Right renal cortex interstitium (tissue), 3 donors: ENCODE results near the gene ANTXR1. TPM values are rescaled to one million over a fixed set of nuclear protein-coding genes. Genes with fewer than 3 reads are reported as not detected.
"Not testable (repeated sequence)": the region's sequence is repeated elsewhere in the genome, so short reads cannot be mapped to it uniquely, and the experiment has no call there.

Source experiments
- DNase-seq, 3 donors: peaks; one replicate each; pipeline ENCODE4 v3.0.0-alpha.2; 2013; ENCODE audit warnings: low read depth in 3 of 3, low spot score in 2 of 3
- polyA plus RNA-seq, 3 donors: library from polyadenylated mRNA; unstranded; fragments of 120-200 nt; gene quantifications; one replicate each; pipeline ENCODE4 v1.2.1, GENCODE V29; 2013; ENCODE audit not compliant: insufficient read length in 3 of 3

Gene ANTXR1
- polyA plus RNA-seq, 3 donors: 79.0 to 90.0 (median 86.1) TPM

DNA sequence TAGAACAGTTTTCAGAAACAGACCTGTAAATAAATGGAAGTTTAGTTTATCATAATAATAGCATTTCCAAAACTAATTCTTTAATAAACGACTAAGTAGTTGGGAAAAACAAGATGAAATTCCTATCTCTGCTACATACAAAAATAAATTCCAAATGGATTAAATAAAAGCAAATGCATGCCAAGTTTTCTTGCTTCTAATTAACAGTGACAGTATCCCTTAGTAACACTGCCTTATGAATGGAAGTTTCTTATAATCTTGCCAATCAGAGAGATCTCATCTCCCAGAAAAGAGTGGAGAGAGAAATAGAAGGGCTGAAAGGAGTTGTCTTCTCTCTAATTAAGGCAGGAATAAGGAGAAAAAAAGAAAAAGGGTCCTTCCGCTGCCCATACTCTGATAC lies 240.1 kb downstream of the ANTXR1 start:
- DNase-seq: no peak

- DNase-seq: no peak
These were observed 240.8 kb downstream of the ANTXR1 start for GRCh38 chr2:69253611-69254301.

DNA sequence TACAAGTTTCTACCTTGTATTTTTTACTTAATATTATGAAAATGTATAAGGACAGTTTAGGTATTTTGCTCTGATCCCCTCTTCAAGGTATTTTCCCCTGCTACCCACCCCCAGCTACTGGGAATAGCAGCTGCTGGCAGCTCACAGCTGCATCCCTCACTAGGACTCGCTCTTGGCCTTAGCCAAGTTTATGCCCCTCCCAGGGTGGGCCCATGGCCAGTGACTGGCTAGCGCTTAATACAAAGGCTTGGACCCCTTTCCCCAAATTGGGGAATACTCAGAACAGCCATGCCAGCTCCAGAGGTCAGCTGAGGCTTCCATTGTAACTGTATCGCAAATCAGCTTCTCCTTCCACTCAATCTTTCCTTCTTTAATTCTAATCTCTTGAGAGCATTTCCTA lies 242.8 kb downstream of the ANTXR1 start:
- DNase-seq: no peak

DNA sequence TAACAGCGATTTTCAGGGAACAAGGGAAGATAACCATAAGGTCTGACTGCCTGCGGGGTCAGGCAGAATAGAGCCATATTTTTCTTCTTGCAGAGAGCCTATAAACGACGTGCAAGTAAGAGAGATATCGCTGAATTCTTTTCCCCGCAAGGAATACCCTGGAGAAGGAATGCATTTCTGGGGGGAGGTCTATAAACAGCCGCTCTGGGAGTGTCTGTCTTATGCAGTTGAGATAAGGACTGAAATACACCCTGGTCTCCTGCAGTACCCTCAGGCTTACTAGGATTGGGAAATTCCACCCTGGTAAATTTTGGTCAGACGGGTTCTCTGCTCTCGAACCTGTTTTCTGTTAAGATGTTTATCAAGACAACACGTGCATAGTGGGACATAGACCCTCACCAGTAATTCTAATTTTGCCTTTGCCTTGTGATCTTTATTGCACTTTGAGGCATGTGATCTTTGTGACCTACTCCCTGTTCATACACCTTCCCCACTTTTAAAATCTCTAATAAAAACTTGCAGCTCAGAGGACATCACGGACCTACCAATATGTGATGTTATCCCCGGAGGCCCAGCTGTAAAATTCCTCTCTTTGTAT lies 247.1 kb downstream of the ANTXR1 start:
- not testable (repeated sequence) for DNase-seq

DNA sequence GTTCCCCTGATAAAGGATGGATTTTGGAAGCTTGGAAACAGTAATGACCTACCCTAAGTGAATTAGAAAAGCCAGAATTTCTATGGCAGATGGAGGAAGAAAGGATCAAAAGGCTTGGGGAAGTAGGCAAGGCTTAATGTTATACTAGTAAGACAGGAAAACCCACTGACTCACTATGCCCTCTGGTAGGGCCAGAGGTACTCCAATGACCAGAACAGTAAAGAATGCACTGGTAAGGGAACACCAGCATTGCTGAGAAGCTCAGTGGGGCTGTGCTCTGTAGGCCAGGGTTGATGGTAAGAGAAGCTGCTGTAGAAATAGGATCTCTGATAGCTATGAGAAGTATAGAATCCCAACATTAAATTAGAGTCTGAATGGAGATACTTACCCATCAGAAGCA lies 247.7 kb downstream of the ANTXR1 start:
- DNase-seq: no peak

DNA sequence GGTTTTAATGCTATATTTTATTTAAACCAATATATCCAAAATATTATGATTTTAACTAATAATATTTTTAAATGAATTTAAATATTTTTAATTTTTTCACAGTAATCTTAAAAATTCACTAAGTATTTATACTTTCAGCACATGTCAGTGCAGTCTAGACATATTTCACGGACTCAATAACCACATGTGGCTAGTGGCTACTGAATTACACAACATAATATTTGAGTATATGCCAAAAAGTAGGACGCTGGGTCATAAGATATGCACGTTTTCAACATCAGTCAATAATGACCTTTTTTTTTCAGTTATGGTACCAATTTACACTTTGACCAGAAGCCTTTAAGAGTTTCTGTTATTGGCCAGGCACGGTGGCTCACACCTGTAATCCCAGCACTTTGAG lies 256.4 kb downstream of the ANTXR1 start:
- DNase-seq: no peak

- DNase-seq: no peak
These were observed 258.9 kb downstream of the ANTXR1 start for GRCh38 chr2:69271831-69272257.

- no peak for DNase-seq
These were observed 260.0 kb downstream of the ANTXR1 start for GRCh38 chr2:69272803-69273471.

DNA sequence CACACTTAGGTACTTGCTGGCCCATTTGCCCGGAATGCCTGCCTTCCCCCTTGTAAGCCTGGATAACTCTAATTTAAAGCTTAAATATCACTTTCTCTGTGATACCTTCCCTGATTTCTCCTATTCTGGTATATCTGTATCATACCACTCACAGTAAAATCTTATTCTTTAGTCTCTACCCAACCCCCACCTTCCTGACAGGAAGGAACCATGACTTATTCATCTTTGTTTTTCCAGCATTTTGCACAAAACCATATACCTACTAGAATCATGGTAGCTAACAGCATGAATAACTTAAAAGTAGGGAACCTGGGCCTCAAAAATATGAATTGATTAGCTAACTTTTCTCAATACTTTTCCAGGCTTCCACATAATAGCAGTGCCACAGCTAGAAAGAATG lies 262.5 kb downstream of the ANTXR1 start:
- DNase-seq: no peak

DNA sequence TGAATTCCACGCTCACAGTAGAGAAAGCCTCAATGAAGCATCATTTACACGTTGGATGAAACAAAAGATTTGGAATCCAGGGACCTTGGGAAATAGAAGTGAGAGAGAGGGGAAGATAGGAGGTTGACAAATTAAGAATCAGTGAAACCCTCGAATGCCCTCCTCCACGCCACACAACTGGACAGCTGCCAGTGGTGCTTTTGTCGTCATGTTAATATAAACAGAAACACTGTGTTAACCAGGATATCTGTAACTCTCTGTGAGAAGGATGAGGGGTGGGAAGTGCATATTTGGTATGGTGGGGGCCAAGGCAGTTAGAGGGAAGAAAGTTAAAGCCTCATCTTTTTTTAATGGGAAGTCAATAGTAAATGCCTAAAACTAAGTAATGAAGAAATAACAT lies 265.4 kb downstream of the ANTXR1 start:
- DNase-seq: no peak

GRCh38 chr2:69279211-69279610 lies 266.2 kb downstream of the ANTXR1 start:
- no peak for DNase-seq

GRCh38 chr2:69279931-69280681 lies 267.1 kb downstream of the ANTXR1 start:
- no peak for DNase-seq

DNA sequence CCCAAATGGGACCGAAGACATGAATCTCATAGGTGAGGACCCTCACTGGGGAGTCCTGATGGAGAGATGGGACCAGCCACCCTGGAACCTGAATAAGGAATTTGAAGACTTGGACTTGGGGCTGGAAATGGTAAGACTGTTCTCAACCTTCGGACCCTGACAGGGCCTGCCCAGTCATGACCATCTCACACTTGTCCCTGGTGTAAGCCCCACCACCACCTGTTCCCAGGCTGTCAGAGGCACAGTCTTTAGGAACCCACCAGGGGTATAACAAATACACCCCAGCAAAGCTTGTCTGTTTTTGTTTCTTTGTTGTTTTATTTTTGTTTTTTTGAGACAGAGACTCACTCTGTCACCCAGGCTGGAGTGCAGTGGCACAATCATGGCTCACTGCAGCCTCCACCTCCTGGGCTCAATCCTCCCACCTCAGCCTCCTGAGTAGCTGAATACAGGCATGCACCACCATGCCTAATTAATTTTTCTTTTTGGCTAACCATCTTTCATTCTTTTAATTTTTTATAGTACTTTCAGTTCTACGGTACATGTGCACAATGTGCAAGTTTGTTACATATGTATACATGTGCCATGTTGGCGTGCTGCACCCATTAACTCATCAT lies 267.9 kb downstream of the ANTXR1 start:
- no peak for DNase-seq

DNA sequence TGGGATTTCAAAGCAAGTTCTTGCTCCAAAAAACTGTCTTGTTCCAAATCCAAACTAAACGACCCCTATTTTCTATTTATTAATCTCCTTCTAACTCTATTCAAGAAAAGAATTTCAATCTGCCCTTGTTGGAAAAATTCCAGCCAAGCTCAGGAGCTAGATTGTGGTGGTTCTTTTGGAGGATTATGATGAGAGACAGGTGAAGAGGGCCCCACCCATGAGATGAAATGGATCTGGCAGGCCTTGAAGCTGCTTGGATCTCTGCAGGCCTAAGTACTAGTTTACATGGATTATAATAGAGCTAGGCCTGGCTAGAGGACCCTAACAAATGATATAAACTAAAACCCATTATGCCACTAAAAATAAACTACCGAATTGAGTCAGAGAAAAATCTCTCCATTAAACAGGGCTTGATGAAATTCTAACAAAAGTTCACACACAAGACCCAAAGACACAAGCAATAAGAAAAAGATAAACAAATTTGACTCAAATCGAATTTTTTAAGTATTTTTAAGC lies 272.5 kb downstream of the ANTXR1 start:
- DNase-seq: no peak

- no peak for DNase-seq
These were observed 274.6 kb downstream of the ANTXR1 start for GRCh38 chr2:69287544-69287943.

GRCh38 chr2:69288429-69288828 lies 275.4 kb downstream of the ANTXR1 start:
- no peak for DNase-seq

DNA sequence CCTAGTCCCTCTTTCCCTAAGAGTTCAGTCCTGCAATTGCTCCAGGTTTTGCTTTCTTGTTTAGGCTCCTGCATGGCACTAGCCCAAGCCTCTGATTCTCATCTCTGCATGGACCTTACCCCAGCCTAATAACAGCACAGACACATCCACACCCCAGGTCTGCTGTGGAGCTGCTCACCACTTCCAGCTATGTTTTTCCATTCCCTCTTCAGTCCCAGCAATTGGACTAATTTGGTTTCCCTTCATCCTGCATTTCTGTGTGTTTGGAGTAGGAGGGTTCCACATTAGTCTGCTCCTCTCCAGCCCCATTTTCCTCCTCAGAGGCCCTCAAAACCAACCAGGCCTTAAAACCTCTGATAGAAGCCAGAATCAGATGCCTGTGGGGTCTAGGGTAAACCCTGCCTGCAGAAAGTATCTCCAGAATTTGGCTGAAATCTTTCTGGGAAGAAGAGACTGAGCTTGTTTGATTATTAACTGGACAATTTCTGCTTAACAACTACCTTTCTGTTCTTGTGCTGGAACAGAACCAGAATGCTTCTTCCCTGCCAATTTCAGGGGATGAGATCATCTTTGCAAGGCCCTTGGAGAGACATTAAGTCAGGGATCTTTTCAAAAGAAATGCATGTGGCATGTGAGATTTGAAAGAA lies 278.1 kb downstream of the ANTXR1 start:
- no peak for DNase-seq

GRCh38 chr2:69291721-69292120 lies 278.7 kb downstream of the ANTXR1 start:
- DNase-seq: no peak

GRCh38 chr2:69292256-69292655 lies 279.3 kb downstream of the ANTXR1 start:
- DNase-seq: no peak

DNA sequence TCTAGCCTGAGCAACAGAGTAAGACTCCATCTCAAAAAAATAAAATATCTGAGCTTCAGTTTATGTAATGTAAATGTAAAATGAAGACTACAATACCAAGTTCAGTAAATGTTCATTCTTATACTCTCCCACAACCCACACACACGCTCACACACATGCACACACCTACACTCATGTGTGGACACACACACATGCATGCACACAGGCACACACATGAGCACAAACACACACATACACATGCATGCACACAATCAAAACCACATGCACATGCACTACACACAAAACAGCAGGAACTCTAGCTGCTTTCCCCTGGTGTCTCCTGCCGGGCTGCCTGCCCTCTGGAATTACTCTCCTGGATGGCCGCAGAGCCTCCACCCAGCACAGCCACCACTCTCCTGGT lies 283.4 kb downstream of the ANTXR1 start:
- no peak for DNase-seq
